IMR-90 (cell line): Measurements from ENCODE around the gene TP53I11.

ENCODE experiments used
- BHLHE40 ChIP-seq: fragments of 150-350 bp; IDR thresholded peaks from 2 replicates; pipeline ENCODE4 v1.6.1; 2016; ENCODE audit warnings: mild to moderate bottlenecking, low read depth, low read length
- CEBPB ChIP-seq: IDR thresholded peaks from 2 replicates; pipeline ENCODE4 v1.6.1; 2012; ENCODE audit warnings: low read depth, low read length, improper control_type of control experiment
- CHD1 ChIP-seq: IDR thresholded peaks from 2 replicates; pipeline ENCODE4 v1.6.1; 2012; ENCODE audit warnings: low read depth, low read length, improper control_type of control experiment
- FOS ChIP-seq: fragments of 150-350 bp; IDR thresholded peaks from 2 replicates; pipeline ENCODE4 v1.6.1; 2016; ENCODE audit warnings: low read depth, low read length
- MAFK ChIP-seq: IDR thresholded peaks from 2 replicates; pipeline ENCODE4 v1.6.1; 2012; ENCODE audit warnings: low read depth, low read length, improper control_type of control experiment
- NFE2L2 ChIP-seq: fragments of 150-350 bp; IDR thresholded peaks from 2 replicates; pipeline ENCODE4 v1.6.1; 2016; ENCODE audit warnings: low read depth, mild to moderate bottlenecking, low read length
- POLR2A ChIP-seq: IDR thresholded peaks from 2 replicates; pipeline ENCODE4 v1.6.1; 2012; ENCODE audit warnings: mild to moderate bottlenecking, low read depth, low read length
- RAD21 ChIP-seq: IDR thresholded peaks from 2 replicates; pipeline ENCODE4 v1.6.1; 2012; ENCODE audit warnings: low read length, improper control_type of control experiment
- RCOR1 ChIP-seq: IDR thresholded peaks from 2 replicates; pipeline ENCODE4 v1.6.1; 2012; ENCODE audit warnings: mild to moderate bottlenecking, low read length, improper control_type of control experiment; ENCODE audit not compliant: insufficient replicate concordance
- RFX5 ChIP-seq: IDR thresholded peaks from 2 replicates; pipeline ENCODE4 v1.8.0; 2012; ENCODE audit warnings: low read depth, mild to moderate bottlenecking, low read length, moderate library complexity
- SMC3 ChIP-seq: fragments of 150-350 bp; IDR thresholded peaks from 2 replicates; pipeline ENCODE4 v1.6.1; 2016; ENCODE audit warnings: low read depth, mild to moderate bottlenecking, antibody characterized with exemption, low read length, moderate library complexity
- TF ChIP-seq, protein P1 (sequence below): conservative IDR thresholded peaks from 2 replicates; pipeline ENCODE4 v1.5.1; 2012; ENCODE audit warnings: mild to moderate bottlenecking, low read depth, low read length, improper control_type of control experiment
- TF ChIP-seq, protein P2 (sequence below): fragments of 150-350 bp; IDR thresholded peaks from 2 replicates; pipeline ENCODE4 v1.6.1; 2017; ENCODE audit warnings: mild to moderate bottlenecking, antibody characterized with exemption, low read length, low read depth
- TF ChIP-seq, protein P3 (sequence below): fragments of 150-350 bp; IDR thresholded peaks from 2 replicates; pipeline ENCODE4 v1.6.1; 2016; ENCODE audit warnings: low read depth, mild to moderate bottlenecking, low read length, moderate library complexity, borderline replicate concordance

DNA sequence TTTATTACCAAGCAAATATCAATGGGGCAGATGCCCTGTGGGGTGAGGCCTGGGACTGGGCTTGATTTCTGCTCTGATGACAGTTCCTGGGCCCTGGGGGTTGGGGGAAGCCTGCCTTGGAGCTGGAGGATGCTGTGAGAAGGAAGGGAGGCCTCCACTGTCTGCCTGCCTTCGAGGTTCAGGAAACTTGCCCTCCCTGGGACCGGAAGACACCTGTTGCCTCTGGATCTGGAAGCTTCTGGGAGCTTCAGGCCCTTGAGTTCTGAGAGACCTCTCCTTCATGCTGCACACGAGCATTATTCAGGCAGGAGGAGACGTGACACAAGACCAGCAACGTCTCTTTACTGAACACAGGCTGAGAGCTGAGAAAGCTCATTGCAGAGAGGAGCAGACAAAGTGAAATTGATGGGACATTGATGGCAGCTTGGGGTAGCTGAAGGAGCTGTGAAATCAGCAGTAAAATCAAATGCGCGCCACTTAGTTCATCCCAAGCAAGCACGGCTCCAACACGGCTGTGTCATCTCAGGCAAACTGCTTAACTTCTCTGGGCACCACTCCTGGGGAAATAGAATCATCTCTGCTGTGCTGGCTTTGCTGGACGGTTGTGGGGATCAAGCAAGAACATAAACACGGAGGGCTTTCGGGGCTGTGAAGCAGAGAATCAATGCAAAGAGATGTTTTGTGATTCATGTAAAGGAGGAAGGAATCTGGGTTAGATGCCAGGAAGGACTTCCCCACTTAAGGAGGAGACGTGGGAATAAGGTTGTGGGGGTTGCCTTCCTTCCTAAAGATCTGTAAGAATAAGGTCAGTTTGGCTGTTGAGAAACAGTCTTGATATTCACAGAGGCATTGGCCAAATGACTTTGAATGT lies 64.5 kb downstream of the TP53I11 start:
- TF ChIP-seq, protein P1, sequence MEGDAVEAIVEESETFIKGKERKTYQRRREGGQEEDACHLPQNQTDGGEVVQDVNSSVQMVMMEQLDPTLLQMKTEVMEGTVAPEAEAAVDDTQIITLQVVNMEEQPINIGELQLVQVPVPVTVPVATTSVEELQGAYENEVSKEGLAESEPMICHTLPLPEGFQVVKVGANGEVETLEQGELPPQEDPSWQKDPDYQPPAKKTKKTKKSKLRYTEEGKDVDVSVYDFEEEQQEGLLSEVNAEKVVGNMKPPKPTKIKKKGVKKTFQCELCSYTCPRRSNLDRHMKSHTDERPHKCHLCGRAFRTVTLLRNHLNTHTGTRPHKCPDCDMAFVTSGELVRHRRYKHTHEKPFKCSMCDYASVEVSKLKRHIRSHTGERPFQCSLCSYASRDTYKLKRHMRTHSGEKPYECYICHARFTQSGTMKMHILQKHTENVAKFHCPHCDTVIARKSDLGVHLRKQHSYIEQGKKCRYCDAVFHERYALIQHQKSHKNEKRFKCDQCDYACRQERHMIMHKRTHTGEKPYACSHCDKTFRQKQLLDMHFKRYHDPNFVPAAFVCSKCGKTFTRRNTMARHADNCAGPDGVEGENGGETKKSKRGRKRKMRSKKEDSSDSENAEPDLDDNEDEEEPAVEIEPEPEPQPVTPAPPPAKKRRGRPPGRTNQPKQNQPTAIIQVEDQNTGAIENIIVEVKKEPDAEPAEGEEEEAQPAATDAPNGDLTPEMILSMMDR = no peak
- TF ChIP-seq POLR2A = no peak
- no peak for TF ChIP-seq BHLHE40
- TF ChIP-seq, protein P2, sequence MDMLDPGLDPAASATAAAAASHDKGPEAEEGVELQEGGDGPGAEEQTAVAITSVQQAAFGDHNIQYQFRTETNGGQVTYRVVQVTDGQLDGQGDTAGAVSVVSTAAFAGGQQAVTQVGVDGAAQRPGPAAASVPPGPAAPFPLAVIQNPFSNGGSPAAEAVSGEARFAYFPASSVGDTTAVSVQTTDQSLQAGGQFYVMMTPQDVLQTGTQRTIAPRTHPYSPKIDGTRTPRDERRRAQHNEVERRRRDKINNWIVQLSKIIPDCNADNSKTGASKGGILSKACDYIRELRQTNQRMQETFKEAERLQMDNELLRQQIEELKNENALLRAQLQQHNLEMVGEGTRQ = no peak
- TF ChIP-seq RFX5 = no peak
- TF ChIP-seq SMC3 = no peak
- TF ChIP-seq RCOR1 = no peak
- no peak for TF ChIP-seq CHD1
- TF ChIP-seq MAFK = no peak
- no peak for TF ChIP-seq NFE2L2
- TF ChIP-seq, protein P3, sequence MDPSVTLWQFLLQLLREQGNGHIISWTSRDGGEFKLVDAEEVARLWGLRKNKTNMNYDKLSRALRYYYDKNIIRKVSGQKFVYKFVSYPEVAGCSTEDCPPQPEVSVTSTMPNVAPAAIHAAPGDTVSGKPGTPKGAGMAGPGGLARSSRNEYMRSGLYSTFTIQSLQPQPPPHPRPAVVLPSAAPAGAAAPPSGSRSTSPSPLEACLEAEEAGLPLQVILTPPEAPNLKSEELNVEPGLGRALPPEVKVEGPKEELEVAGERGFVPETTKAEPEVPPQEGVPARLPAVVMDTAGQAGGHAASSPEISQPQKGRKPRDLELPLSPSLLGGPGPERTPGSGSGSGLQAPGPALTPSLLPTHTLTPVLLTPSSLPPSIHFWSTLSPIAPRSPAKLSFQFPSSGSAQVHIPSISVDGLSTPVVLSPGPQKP = no peak
- TF ChIP-seq RAD21 = no peak
- TF ChIP-seq CEBPB = no peak
- TF ChIP-seq FOS = no peak
